ENCODE data around the gene MAPKAPK2. TPM values are rescaled to one million over a fixed set of nuclear protein-coding genes. Genes with fewer than 3 reads are reported as not detected.
"Not testable (repeated sequence)": the region's sequence is repeated elsewhere in the genome, so short reads cannot be mapped to it uniquely, and the experiment has no call there.

Gene MAPKAPK2
- total and polyA plus RNA-seq, 2 donors (not counting 1 experiment from before 2014, with no cell fraction given) = 60.3 to 85.8 TPM

GRCh38 chr1:206761159-206761768 lies 76.6 kb downstream of the MAPKAPK2 start:
- POLR2A ChIA-PET = no interaction called here
- Mint-ChIP-seq H3K4me3 (no peak overlapping the region), H3K9me3 (ENCODE audit: insufficient read depth) (no peaks in the 10 kb centered on the region), H3K4me1 (peaks cover 8% of the 10 kb centered on the region), H3K27ac (no peak overlapping the region), H3K27me3 (no peaks in the 10 kb centered on the region)
- H3K9me3 ChIP-seq (ENCODE audit: control extremely low read depth in 1 of 3, control insufficient read depth in 2 of 3, insufficient read depth in 1 of 3, low read length in 2 of 3) = peaks cover 0 to 2% (median 0%) of the 10 kb centered on the region in 3 donors
- H3K27ac ChIP-seq (ENCODE audit: low read length in 2 of 2) = no peak overlapping the region
- CTCF ChIA-PET = interaction anchor here (0.8 to 1.9 kb wide), 6 partner anchors 8 to 34 kb away, joined by 3 to 9 read pairs (median 3); no protein-coding TSS in a partner anchor
- no peak overlapping the region for H2AFZ ChIP-seq (ENCODE audit: insufficient read depth, low read depth, low read length, poor library complexity, severe bottlenecking)
- H3K27me3 ChIP-seq (replicated peaks in 1 of 4; ENCODE audit: control extremely low read depth in 1 of 4, control insufficient read depth in 3 of 4, insufficient read depth in 4 of 4, low read length in 3 of 4) = no peaks in the 10 kb centered on the region
- H3K79me2 ChIP-seq (ENCODE audit: control insufficient read depth, insufficient read depth, low read length) = no peaks in the 10 kb centered on the region
- no peaks in the 10 kb centered on the region for H4K20me1 ChIP-seq (ENCODE audit: control insufficient read depth, insufficient read depth, low read length, poor library complexity, severe bottlenecking)
- DNase-seq (no peak), ATAC-seq (ENCODE audit: low read depth) (no peak)
- H3K9ac ChIP-seq (ENCODE audit: low read length) = no peak overlapping the region
- H3K4me3 ChIP-seq (ENCODE audit: control extremely low read depth in 1 of 5, extremely low read depth in 1 of 5, insufficient read depth in 1 of 5, low read depth in 2 of 5, low read length in 4 of 5) = no peak overlapping the region
- no peak for TF ChIP-seq CTCF (IDR thresholded peaks at IDR 0.05)
- TF ChIP-seq EZH2 (IDR thresholded peaks at IDR 0.05; ENCODE audit: borderline replicate concordance, insufficient read depth, low read depth, low read length, poor library complexity, severe bottlenecking) = no peak
- H3K4me1 ChIP-seq (ENCODE audit: control insufficient read depth in 2 of 2, insufficient read depth in 2 of 2, low read length in 2 of 2) = peaks cover 13 to 16% of the 10 kb centered on the region in 2 donors
- H3K36me3 ChIP-seq (replicated peaks in 1 of 2; ENCODE audit: control extremely low read depth in 1 of 2, control insufficient read depth in 1 of 2, extremely low read depth in 1 of 2, insufficient read depth in 2 of 2, low read length in 1 of 2) = no peaks in the 10 kb centered on the region
- no peak overlapping the region for H3K4me2 ChIP-seq (replicated peaks; ENCODE audit: low read depth, low read length, poor library complexity, severe bottlenecking)
- intact Hi-C loops (cut with micrococcal nuclease) = no loop called here
- WGBS (ENCODE audit: insufficient coverage) = 100% methylated on average over 3 of the region's 6 CpGs

- intact Hi-C loops (cut with micrococcal nuclease); H4K20me1 ChIP-seq (ENCODE audit: control insufficient read depth, insufficient read depth, low read length, poor library complexity, severe bottlenecking); ATAC-seq (ENCODE audit: low read depth); H3K79me2 ChIP-seq (ENCODE audit: control insufficient read depth, insufficient read depth, low read length); H3K4me3 Mint-ChIP-seq; H3K4me3 ChIP-seq (ENCODE audit: control extremely low read depth in 1 of 5, extremely low read depth in 1 of 5, insufficient read depth in 1 of 5, low read depth in 2 of 5, low read length in 4 of 5); H3K9me3 ChIP-seq (ENCODE audit: control extremely low read depth in 1 of 3, control insufficient read depth in 2 of 3, insufficient read depth in 1 of 3, low read length in 2 of 3); H3K9ac ChIP-seq (ENCODE audit: low read length); H3K36me3 ChIP-seq (replicated peaks in 1 of 2; ENCODE audit: control extremely low read depth in 1 of 2, control insufficient read depth in 1 of 2, extremely low read depth in 1 of 2, insufficient read depth in 2 of 2, low read length in 1 of 2); H3K9me3 Mint-ChIP-seq (ENCODE audit: insufficient read depth); H3K27me3 Mint-ChIP-seq; H3K27me3 ChIP-seq (replicated peaks in 1 of 4; ENCODE audit: control extremely low read depth in 1 of 4, control insufficient read depth in 3 of 4, insufficient read depth in 4 of 4, low read length in 3 of 4); DNase-seq; H3K4me2 ChIP-seq (replicated peaks; ENCODE audit: low read depth, low read length, poor library complexity, severe bottlenecking); H2AFZ ChIP-seq (ENCODE audit: insufficient read depth, low read depth, low read length, poor library complexity, severe bottlenecking); H3K27ac ChIP-seq (ENCODE audit: low read length in 2 of 2); POLR2A ChIA-PET; H3K27ac Mint-ChIP-seq: not testable (repeated sequence)
- peak; percentile 39 for TF ChIP-seq CTCF (IDR thresholded peaks at IDR 0.05)
- H3K4me1 Mint-ChIP-seq = peaks cover 18% of the 10 kb centered on the region
- H3K4me1 ChIP-seq (ENCODE audit: control insufficient read depth in 2 of 2, insufficient read depth in 2 of 2, low read length in 2 of 2) = peaks cover 17% of the 10 kb centered on the region in 2 donors
- 96% methylated on average over 8 of the region's 12 CpGs for WGBS (ENCODE audit: insufficient coverage)
- CTCF ChIA-PET = interaction anchor here (0.6 kb wide), 1 partner anchor 118 kb away, joined by 3 read pairs; no protein-coding TSS in a partner anchor
These were observed 78.1 kb downstream of the MAPKAPK2 start for GRCh38 chr1:206762741-206763364.

- WGBS (ENCODE audit: insufficient coverage) = no CpG with 5 or more reads among the region's 1 CpG
- not testable (repeated sequence) for H3K4me3 ChIP-seq (ENCODE audit: control extremely low read depth in 1 of 5, extremely low read depth in 1 of 5, insufficient read depth in 1 of 5, low read depth in 2 of 5, low read length in 4 of 5); H2AFZ ChIP-seq (ENCODE audit: insufficient read depth, low read depth, low read length, poor library complexity, severe bottlenecking)
These were observed 81.1 kb downstream of the MAPKAPK2 start for GRCh38 chr1:206765771-206766170.

More at GRCh38 chr1:206765771-206766170, 81.1 kb downstream of the MAPKAPK2 start:
- peaks cover 45% of the 10 kb centered on the region for H3K4me1 Mint-ChIP-seq
- CTCF ChIA-PET = interaction anchor here (0.6 to 10.9 kb wide), 10 partner anchors 8 to 217 kb away, joined by 3 to 81 read pairs (median 6); no protein-coding TSS in a partner anchor
- H3K4me2 ChIP-seq (replicated peaks; ENCODE audit: low read depth, low read length, poor library complexity, severe bottlenecking); H4K20me1 ChIP-seq (ENCODE audit: control insufficient read depth, insufficient read depth, low read length, poor library complexity, severe bottlenecking); POLR2A ChIA-PET; H3K9me3 ChIP-seq (ENCODE audit: control extremely low read depth in 1 of 3, control insufficient read depth in 2 of 3, insufficient read depth in 1 of 3, low read length in 2 of 3); H3K27me3 ChIP-seq (replicated peaks in 1 of 4; ENCODE audit: control extremely low read depth in 1 of 4, control insufficient read depth in 3 of 4, insufficient read depth in 4 of 4, low read length in 3 of 4); H3K27ac ChIP-seq (ENCODE audit: low read length in 2 of 2); H3K36me3 ChIP-seq (replicated peaks in 1 of 2; ENCODE audit: control extremely low read depth in 1 of 2, control insufficient read depth in 1 of 2, extremely low read depth in 1 of 2, insufficient read depth in 2 of 2, low read length in 1 of 2); H3K4me3 Mint-ChIP-seq; ATAC-seq (ENCODE audit: low read depth); H3K79me2 ChIP-seq (ENCODE audit: control insufficient read depth, insufficient read depth, low read length); H3K9me3 Mint-ChIP-seq (ENCODE audit: insufficient read depth); H3K9ac ChIP-seq (ENCODE audit: low read length); H3K27me3 Mint-ChIP-seq; DNase-seq: not testable (repeated sequence)
- intact Hi-C loops (cut with micrococcal nuclease) = loop anchor here (5.0 kb wide), 1 partner anchor 42 kb away; no protein-coding TSS in a partner anchor
- H3K4me1 ChIP-seq (ENCODE audit: control insufficient read depth in 2 of 2, insufficient read depth in 2 of 2, low read length in 2 of 2) = peaks cover 30 to 35% of the 10 kb centered on the region in 2 donors
- peak overlapping the region; percentile 51 for H3K27ac Mint-ChIP-seq
